Islet of Langerhans (tissue), 1 donor: ENCODE results near the gene NEDD1.

Experiments used
- FAIRE-seq: peaks from one replicate; lab custom pipeline; 2011; peaks lifted over from hg19 to GRCh38; lab: Jason Lieb, UNC

NEDD1 gene, protein sequence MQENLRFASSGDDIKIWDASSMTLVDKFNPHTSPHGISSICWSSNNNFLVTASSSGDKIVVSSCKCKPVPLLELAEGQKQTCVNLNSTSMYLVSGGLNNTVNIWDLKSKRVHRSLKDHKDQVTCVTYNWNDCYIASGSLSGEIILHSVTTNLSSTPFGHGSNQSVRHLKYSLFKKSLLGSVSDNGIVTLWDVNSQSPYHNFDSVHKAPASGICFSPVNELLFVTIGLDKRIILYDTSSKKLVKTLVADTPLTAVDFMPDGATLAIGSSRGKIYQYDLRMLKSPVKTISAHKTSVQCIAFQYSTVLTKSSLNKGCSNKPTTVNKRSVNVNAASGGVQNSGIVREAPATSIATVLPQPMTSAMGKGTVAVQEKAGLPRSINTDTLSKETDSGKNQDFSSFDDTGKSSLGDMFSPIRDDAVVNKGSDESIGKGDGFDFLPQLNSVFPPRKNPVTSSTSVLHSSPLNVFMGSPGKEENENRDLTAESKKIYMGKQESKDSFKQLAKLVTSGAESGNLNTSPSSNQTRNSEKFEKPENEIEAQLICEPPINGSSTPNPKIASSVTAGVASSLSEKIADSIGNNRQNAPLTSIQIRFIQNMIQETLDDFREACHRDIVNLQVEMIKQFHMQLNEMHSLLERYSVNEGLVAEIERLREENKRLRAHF

DNA sequence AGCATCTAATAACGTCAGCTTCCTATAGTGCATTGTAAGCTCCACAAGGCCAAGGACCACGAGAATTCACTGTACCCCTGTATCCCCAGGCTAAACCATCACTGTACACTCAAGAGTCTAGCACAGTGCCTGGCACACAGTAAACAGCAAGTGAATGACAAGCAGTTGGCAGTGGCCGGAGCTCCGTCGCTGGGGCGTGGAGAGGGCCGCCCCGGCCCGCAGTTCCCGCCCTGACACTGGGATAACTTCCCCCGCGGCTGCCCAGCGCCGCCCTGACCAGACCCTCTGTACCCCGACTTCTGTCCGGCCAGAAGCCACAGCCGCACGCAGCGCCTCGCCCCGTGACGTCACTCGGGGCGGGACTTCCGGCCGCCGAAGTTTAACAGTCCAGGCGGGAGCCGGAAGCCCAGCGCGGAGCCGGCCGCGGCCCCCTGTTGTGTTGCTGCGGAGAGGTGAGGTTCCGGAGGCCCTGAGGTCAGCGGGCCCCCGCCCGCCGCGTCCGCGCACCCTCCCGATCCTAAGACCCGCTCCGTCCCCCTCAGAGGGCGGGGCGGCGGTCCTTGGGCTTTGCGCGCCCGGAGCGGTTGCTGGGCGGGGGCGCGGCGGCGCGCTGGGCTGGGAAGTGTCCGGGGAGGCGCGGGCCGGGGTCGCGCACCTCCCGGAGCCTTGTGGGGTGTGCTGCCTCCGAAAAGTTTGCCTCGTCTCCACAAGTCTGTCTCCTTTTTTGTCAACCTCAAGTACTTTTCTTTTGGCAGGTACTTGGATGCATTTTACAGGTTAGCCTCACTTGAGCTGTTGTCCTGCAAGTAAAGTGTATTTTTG, at the start of gene NEDD1:
TSS of gene NEDD1 (plus strand) at position 409 of the 822 bp plus-strand sequence. CDS start 2,503 bp downstream, outside the sequence.
- FAIRE-seq, result no peak

DNA sequence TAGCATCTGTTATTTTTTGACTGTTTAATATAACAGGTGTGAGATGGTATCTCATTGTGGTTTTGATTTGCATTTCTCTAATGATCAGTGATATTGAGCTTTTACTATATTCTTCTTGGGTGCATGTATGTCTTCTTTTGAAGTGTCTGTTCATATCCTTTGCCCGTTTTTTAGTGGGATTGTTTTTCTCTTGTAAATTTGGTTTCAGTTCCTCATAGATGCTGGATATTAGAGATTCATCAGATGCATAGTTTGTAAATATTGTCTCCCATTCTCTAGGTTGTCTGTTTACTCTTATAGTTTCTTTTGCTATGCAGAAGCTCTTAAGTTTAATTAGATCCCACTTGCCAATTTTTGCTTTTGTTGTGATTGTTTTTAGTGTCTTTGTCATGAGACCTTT, 48.9 kb upstream of the NEDD1 start:
- no peak for FAIRE-seq

DNA sequence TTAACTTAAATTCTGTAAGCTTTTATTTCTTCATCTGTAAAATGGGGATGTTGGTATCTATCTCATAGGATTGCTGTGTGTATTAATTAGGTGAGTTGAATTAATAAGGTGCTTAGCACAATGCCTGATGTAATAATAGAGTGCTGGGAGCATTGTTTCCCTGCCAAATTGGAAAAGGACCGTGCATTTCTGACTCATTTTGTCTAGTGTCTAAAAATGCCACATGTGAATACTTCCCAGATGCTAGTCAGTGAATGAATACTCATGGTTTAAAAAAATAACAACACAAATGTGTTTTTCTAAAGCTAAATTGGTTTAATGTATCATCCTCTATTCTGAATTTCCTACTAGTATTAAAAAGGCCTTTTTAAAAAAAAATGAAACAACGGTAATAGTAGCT, 45.4 kb upstream of the NEDD1 start:
- no peak for FAIRE-seq

DNA sequence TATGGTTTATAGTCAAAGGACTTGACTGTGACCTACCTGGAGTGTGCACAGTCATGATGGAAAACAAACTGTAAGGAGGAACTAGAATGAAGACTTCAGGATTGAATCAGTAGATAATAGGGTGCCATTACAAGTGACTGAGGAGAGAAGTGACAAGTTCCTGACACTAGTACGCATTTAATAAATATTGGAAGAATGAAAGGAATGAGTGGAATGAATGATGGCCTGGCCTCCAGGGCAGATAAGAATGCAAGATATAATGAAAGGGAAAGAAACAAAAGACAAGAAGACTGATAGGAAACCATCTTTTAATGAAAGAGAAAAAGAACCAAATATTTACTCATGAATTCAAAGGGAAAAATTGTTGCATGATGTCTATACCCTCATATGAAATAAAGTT, 44.7 kb upstream of the NEDD1 start:
- FAIRE-seq, result no peak

DNA sequence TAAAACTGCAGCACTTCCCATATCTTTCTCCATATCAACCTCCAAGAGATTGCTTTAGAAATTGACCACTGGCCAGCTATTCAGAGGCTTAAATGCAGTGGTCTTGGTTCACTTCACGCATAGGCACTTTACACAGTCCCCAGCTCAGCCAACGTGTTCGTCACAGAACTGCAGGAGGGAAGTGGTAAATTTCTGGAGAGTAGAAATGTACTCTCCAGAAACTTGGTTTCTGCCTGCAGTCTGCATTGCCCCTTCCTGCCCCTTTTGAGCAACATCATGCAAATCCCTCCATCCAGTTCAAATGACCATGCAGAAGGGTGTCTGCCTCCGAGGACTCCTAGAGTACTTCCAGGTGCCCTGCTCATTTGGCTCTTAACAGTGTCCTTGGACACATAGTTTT, 42.7 kb upstream of the NEDD1 start:
- no peak for FAIRE-seq

DNA sequence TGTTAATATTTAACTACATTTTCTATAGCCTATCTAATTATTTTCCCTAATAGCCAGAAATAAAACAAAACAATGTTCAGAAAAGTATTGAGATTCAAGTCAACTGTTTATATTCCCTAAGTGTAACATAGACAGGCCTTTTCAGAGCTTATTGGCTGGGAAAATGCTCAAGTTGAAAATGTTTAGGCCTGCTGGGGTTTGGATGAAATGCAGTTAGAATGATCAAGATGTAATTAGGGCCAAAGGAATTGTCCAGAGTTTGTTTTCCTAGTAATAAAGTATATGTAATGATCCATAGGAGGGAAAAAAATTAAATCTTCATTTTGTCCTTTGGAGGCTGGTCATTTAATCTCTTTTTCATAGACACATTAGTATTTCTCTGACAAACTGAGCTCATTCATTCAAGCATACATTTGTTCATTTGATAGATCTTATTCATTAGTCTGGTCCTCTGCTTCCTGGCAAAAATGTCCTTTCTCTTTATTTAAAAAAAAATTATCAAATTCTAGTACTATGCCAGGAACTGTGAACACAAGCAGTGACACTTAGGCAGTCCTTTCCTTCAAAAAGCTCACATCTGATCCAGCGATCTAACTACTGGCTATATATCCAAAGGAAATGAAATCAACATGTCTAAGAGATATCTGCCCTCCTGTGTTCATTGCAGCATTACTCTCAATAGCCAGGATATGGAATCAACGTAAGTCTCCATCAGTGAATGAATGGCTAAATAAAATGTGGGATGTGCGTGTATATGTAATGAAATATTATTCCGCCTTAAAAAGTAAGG, 40.1 kb upstream of the NEDD1 start:
- no peak for FAIRE-seq

DNA sequence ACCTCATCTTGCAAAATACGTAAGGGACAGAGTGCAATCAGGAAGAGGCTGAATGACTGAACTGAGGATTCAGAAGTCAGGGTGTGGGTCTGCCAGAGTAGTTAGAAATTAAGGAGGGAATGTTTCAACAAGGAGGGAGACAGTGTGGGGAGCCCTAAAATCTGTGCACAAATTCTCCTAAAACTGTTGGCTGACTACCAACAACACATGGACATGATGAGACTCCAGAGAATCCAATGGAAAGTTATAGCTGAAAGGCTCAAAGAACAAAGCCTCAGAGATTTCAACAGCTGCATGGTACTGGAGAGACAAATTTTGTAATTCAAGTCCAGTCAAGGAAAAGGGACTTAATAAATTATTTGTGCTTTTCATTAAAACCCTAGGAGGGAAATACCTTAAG, 36.1 kb upstream of the NEDD1 start:
- FAIRE-seq, result no peak

DNA sequence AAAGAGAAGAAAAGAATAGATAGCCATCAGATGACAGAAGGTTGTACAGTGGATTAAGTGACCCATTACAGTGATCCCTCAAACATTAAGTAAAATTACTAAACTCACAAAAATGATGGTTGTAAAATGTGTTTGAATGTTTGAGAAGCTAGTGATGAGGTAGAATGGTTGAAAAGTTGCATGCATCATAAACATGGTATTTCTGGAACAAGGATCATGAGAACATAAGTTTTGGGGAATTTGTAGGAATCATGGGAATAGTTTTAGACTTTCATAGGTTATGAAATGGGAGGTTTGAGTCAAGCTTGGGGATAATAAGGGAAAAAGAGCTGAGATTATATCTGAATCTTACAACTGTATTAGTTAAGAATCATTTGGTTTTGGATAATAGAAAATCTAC, 34.1 kb upstream of the NEDD1 start:
- no peak for FAIRE-seq

DNA sequence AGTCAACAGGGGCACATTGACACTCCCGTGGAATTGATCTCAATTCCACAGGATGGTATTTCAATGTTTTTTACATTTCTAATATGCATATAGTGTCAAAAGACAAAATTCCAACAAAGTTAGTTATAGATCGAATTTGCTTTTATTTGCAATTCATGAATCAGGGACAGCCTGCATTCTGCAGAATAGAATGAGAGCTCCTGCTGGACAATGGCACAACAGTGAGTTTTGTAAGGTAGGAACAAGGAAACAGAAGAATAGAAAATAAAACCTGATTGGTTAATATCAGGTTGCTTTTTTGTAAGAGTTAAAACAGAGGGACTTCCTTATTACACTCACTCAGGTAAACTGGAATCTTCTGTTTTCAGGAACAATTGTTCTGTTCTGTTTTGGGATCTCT, 32.8 kb upstream of the NEDD1 start:
- no peak for FAIRE-seq

DNA sequence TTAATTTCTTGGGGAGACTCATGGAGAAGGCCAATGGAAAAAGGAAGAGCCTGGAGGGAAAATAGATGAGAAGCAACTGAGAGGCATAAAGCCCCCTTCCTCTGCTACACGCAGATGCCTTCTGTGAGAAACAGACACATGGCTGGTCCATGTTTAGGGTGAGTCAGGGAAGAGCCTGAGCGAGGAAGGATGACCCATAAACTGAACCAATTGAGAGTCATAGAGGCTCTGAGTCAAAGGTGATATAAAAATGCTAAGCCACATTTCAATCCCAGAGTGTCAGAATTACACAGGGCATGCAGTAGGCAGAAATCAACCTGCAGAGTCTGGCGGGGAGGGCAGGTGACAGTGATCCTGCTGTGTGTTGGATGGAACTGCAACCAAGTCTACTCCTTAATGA, 30.1 kb upstream of the NEDD1 start:
- FAIRE-seq, result no peak

DNA sequence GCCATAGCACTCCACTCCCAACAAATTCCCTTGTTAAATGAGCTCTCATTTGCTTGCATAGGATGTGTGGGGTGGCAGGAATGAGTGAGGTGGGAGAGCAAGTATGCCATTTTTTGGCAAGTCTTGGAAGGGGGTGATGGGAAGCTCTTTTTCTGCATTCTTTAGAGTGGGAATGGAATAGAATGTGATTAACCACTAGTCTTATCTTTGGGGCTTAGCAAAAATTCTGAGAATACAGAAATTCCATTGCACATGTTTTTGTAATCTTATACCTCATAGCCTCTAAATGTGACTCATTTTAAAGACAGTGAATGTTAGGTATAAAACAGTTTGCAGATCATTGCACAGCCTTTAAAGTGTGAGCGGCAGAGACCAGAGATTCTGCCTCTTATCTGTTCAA, 28.4 kb upstream of the NEDD1 start:
- FAIRE-seq, result no peak

DNA sequence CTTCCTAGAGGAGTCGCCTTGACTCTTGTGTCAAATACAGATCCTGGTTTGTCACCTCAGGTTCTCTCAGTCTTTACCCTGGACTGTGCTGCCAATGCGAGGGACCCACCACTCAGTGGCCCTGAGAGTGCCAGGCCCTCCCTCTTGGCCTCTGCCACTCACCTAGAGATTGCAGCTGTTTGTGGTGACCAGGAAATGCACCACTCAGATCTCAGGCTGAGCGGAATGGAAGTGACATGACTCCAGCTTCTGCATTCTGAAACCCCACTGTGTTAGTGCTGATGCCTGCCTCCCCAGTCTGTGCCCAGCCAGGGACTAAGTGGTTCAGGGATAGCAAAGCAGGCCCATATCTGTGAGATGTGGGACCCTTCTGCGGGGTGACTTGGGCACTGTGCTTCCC, 27.8 kb upstream of the NEDD1 start:
- FAIRE-seq, result no peak

DNA sequence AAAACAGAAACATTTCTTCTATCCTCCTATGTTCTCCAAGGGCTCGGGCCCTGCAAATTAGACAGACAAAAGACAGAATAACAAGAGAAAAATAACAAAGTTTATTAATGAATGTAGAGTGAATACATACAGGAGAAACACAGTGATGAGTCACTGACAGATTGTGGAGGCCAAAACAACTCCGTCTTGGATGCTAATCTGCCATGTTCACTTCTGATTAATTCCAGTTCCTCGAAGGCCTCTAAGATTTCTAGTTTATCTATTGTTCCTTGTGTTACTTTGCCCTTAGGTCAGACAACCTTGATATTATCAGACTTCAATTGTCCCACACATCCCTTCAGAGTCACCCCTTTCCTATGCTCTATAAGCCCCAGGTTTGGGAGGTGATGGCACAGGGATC, 26.8 kb upstream of the NEDD1 start:
- FAIRE-seq, result no peak

DNA sequence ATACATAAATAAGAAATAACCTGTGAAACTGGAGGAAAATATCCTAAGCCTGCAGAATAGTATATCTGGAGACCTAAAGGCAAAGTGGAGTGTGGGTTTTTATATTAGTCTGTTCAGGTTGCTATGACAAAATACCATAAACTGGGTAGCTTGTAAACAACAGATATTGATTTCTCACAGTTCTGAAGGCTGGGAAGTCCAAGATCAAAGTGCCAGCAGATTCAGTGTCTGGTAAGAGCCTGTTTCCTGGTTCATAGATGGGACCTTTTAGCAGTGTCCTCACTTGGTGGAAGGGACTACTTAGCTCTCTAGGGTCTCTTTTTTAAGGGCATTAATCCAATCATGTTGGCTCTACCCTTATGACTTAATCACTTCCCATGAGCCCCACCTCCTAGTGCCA, 25.4 kb upstream of the NEDD1 start:
- no peak for FAIRE-seq

DNA sequence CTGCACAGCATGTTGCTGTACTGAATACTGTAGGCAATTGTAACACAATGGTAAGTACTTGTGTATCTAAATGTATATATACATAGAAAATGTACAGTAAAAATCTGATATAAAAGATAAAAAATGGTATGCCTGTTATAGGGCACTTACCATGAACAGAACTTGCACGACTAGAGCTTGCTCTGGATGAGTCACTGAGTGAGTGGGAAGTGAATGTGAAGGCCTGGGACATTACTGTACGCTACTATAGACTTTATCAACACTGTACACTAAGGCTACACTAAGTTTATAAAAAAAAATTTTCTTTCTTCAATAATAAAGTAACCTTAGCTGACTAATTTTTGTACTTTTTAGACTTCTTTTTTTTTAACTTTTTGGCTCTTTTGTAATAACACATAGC, 24.2 kb upstream of the NEDD1 start:
- FAIRE-seq, result no peak

DNA sequence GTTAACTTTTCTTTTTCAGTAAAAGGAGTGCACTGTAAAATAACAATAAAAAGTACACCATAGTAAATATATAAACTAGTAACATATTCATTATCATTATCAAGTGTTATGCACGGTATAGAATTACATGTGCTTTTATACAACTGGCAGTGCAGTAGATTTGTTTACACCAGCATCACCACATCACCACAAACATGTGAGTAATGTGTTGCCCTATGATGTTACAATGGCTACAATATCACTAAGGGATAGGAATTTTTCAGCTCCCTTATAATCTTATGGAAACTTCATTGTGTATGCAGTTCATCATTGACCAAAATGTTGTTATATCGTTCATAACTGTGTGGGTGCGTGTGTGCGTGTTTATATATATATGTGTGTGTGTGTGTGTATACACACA, 23.5 kb upstream of the NEDD1 start:
- no peak for FAIRE-seq

DNA sequence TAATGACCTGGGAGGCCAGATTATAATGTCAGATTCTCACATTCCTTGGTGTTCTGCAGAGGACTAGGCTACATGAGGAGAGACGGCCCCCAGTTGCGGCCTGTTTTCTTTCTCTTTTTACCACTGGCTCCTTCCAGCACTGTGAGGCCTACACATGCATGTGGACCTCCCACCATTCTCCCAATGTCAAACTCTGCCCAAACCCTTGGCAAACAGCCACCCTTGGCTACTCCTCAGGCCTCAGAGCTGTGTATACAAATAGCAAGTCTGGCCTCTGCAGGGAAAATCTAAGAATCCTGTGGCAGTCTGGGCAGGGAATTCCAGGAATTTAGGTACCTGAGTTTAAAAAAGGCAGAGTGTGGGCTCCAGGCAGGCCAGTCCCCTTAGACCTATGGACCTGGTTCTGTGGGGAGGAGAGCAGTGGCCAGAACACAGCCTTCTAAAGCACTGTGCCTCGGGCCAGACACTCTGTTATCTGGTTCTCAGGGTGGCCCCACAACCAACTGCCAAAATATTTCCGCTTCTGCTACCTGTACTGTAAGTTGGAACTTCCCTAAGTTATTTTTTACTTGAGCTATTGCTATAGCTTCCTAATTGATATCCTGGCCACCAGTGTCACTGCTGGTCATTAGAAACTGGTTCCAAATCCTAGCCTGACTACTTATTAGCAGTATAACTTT, 19.9 kb upstream of the NEDD1 start:
- no peak for FAIRE-seq

DNA sequence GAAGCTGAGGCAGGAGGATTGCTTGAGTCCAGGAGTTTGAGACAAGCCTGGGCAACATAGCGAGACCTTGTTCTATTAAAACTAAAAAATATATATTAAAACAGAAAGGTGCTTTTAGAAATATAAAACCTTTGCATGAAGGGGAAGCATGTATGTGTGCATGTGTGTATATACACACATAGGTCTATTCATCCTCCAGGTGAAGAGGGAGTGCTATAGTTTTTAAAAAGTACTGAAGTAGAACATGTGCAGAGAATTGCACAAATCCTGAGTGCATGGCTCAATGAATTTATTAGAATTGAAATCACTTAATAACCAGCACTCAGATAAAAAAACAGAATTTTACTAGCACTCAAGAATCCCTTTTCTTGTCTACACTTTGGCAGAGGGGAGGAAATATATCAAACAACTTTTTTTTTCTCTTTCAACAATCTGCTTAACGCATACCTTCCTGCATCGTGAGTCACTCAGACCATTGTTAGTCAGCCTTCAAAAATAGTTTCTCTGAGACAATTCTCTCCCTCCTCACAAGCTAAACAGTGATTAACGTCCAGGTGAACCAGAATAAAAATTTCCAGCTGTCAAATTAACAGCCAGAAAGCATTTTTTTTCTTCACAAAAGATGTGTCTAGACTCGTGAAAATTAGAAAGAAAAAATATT, 17.7 kb upstream of the NEDD1 start:
- FAIRE-seq, result no peak

DNA sequence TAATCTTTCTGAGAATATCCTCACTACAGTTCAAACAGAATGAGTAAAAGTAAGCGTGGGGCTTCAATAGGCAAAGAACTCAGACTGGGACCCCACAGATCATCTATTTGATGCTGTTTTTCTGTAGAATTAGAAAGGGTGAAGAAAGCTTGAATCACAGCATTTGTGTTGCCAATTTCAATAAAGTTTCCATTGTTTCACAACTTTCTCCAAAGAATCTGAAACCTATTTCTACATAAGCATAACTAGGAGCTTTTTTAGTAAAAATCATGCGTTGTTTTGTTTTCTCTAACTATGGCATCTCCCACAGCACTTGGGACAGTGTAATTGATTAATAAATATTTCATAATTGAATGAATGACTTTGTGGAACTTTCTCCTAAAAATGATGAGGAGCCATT, 16.7 kb upstream of the NEDD1 start:
- no peak for FAIRE-seq

DNA sequence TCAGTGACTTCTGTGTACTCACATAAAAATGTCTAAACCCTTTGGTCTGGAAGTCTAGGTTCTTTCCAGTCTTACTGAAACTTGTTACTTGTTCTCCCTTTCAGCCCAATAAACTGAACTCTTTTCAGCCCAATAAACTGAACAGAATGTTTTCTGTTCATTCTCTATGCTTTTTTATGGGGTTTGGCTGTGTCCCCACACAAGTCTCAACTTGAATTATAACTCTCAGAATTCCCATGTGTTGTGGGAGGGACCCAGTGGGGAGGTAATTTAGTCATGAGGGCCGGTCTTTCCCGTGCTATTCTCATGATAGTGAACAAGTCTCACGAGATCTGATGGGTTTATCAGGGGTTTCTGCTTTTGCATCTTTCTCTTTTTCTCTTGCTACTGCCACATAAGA, 15.0 kb upstream of the NEDD1 start:
- FAIRE-seq, result no peak

DNA sequence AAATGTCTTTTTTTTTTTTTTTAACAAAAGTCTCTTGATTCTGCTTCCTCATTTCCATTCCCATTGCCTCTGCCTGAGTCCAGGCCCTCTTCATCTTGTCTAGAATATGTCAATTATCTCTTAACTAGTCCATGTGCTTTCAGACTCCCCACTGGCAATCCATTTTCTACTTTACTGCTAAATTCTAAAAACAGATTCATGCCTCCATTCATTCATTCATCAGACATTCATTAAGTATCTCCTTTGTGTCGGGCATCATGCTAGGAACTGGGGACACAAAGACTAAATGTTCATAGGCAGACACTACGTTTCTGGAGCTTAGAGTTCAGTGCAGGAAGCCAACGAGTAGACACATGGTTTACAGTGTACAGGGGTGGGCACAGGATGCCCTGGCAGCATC, 9.6 kb upstream of the NEDD1 start:
- FAIRE-seq, result no peak
